Stimulated activated naive CD8-positive, alpha-beta T cell treated with anti-CD3 and anti-CD28 coated beads, Interleukin-15, amount 100 ng/mL, for 72 hours (primary cell): ENCODE measurements around the gene OR5AN1.

Experiments used
- ATAC-seq: fragments of 150-1000 bp; cut with Tn5 transposase; 2 replicates; pipeline ENCODE4 v1.10.0; 2021; ENCODE audit warnings: mild to moderate bottlenecking, moderate library complexity
- DNase-seq, 2 donors: peaks; one replicate each; pipeline ENCODE4 v3.0.0; 2021 to 2022
- H3K27ac Mint-ChIP-seq, 2 donors: one replicate each; pipeline ENCODE4 v1.8.0; 2022; ENCODE audit warnings: mild to moderate bottlenecking in 2 of 2, mixed read lengths in 2 of 2, moderate library complexity in 2 of 2
- H3K27me3 Mint-ChIP-seq: one replicate; pipeline ENCODE4 v1.8.0; 2022; ENCODE audit warnings: mixed read lengths
- H3K4me1 Mint-ChIP-seq: one replicate; pipeline ENCODE4 v1.8.0; 2022; ENCODE audit warnings: mild to moderate bottlenecking, mixed read lengths
- H3K4me3 Mint-ChIP-seq, 2 donors: one replicate each; pipeline ENCODE4 v1.8.0; 2022; ENCODE audit warnings: mild to moderate bottlenecking in 2 of 2, mixed read lengths in 2 of 2, moderate library complexity in 1 of 2
- H3K9me3 Mint-ChIP-seq, 2 donors: one replicate each; pipeline ENCODE4 v1.8.0; 2022; ENCODE audit warnings: mixed read lengths in 2 of 2

The OR5AN1 gene

GRCh38 chr11:59403546-59403945, 44.9 kb downstream of the OR5AN1 start:
- ATAC-seq (no peak), DNase-seq (no peak)
- Mint-ChIP-seq H3K27ac (no peak overlapping the region), H3K27me3 (no peaks in the 10 kb centered on the region), H3K4me1 (no peaks in the 10 kb centered on the region), H3K4me3 (no peak overlapping the region), H3K9me3 (peaks cover 9 to 11% of the 10 kb centered on the region in 2 donors)

- Mint-ChIP-seq H3K9me3 (peaks cover 10 to 13% of the 10 kb centered on the region in 2 donors), H3K4me1 (peaks cover 19% of the 10 kb centered on the region), H3K27me3 (peaks cover 20% of the 10 kb centered on the region), H3K4me3 (no peak overlapping the region), H3K27ac (no peak overlapping the region)
- ATAC-seq (no peak), DNase-seq (no peak)
Measured at GRCh38 chr11:59413646-59414045, 55.0 kb downstream of the OR5AN1 start.

- H3K27me3 Mint-ChIP-seq, result peaks cover 20% of the 10 kb centered on the region
- peaks cover 0 to 11% of the 10 kb centered on the region in 2 donors for H3K9me3 Mint-ChIP-seq
- no peak overlapping the region for H3K27ac Mint-ChIP-seq
- peaks cover 19% of the 10 kb centered on the region for H3K4me1 Mint-ChIP-seq
- H3K4me3 Mint-ChIP-seq, result no peak overlapping the region
- ATAC-seq (no peak), DNase-seq (no peak)
Measured at GRCh38 chr11:59415111-59415510, 56.4 kb downstream of the OR5AN1 start.

GRCh38 chr11:59416613-59417012, 57.9 kb downstream of the OR5AN1 start:
- Mint-ChIP-seq H3K27me3 (peaks cover 20% of the 10 kb centered on the region), H3K27ac (no peak overlapping the region), H3K4me1 (peaks cover 19% of the 10 kb centered on the region), H3K4me3 (no peak overlapping the region), H3K9me3 (no peaks in the 10 kb centered on the region)
- ATAC-seq (no peak), DNase-seq (no peak)

- peaks cover 20% of the 10 kb centered on the region for H3K27me3 Mint-ChIP-seq
- H3K27ac Mint-ChIP-seq, result no peak overlapping the region
- H3K9me3 Mint-ChIP-seq, result no peaks in the 10 kb centered on the region
- no peak overlapping the region for H3K4me3 Mint-ChIP-seq
- ATAC-seq (no peak), DNase-seq (no peak)
- H3K4me1 Mint-ChIP-seq, result peaks cover 19% of the 10 kb centered on the region
Measured at GRCh38 chr11:59417023-59417422, 58.3 kb downstream of the OR5AN1 start.

DNA sequence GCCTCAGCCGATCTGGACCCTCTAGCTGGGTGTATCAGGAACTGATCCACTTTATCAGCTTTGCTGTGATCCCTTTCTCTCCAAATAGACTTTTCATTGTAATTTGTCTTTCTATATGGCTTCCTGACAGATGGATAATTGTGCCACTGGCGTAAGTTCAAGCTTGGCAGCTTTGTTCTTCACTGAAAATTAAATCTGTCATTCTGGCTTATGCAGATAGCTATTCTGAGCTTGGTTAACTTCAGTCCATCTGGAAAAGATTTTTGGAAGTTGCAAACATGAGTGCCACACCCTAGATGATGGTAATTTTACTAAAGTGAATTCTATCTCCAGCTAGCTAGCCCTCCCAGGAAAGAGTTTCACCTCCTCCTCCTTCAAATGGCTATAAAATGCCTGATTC, 59.5 kb downstream of the OR5AN1 start:
- peaks cover 19% of the 10 kb centered on the region for H3K4me1 Mint-ChIP-seq
- ATAC-seq, result no peak
- H3K4me3 Mint-ChIP-seq, result no peak overlapping the region
- H3K9me3 Mint-ChIP-seq, result no peaks in the 10 kb centered on the region
- peaks cover 17% of the 10 kb centered on the region for H3K27me3 Mint-ChIP-seq
- no peak overlapping the region for H3K27ac Mint-ChIP-seq
- no peak for DNase-seq
